Activated naive CD8-positive, alpha-beta T cell treated with anti-CD3 and anti-CD28 coated beads for 36 hours (primary cell): ENCODE data around the gene AMPH. TPM values are rescaled to one million over a fixed set of nuclear protein-coding genes. Genes with fewer than 3 reads are reported as not detected.
"Not testable (repeated sequence)": the region's sequence is repeated elsewhere in the genome, so short reads cannot be mapped to it uniquely, and the experiment has no call there.

Experiments
- DNase-seq: peaks from one replicate; pipeline ENCODE4 v3.0.0; 2021
- H3K27ac Mint-ChIP-seq: one replicate; pipeline ENCODE4 v1.8.0; 2022; ENCODE audit warnings: mild to moderate bottlenecking, moderate library complexity, mixed read lengths
- H3K27me3 Mint-ChIP-seq: one replicate; pipeline ENCODE4 v1.8.0; 2022; ENCODE audit warnings: mild to moderate bottlenecking, mixed read lengths
- H3K36me3 Mint-ChIP-seq: one replicate; pipeline ENCODE4 v1.8.0; 2021; ENCODE audit warnings: mild to moderate bottlenecking, mixed read lengths
- H3K4me1 Mint-ChIP-seq: one replicate; pipeline ENCODE4 v1.8.0; 2021; ENCODE audit warnings: mixed read lengths
- H3K4me3 Mint-ChIP-seq: one replicate; pipeline ENCODE4 v1.8.0; 2022; ENCODE audit warnings: mild to moderate bottlenecking, moderate library complexity, mixed read lengths
- H3K9me3 Mint-ChIP-seq: one replicate; pipeline ENCODE4 v1.8.0; 2022; ENCODE audit warnings: mixed read lengths
- total RNA-seq, 2 experiments: library from RNA; stranded (reverse); gene quantifications; one replicate each; pipeline ENCODE4 v1.2.3, GENCODE V29; 2021

Gene AMPH
- total RNA-seq, 2 experiments from 2014 or later = not detected

DNA sequence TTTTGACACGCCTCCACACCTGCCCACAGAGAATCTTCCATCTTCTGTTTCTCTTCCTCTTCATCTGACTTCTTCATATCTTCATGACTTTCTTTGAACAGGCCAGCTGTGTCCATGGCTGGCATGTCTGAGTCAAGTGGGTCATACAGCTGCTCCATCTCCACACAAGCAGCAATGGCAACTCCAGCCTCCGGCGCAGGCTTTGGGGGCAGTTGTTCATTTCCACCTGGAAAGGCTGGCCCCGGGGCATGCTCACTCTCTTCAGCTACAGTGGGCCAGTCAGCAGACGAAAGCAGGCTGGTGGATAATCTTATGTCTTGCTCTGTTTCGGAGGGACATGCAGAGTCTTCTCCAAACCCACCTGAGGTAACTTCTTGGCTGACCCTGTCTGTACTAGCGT, 202.1 kb downstream of the AMPH start:
- Mint-ChIP-seq H3K36me3 (peaks cover 3% of the 10 kb centered on the region), H3K27me3 (no peaks in the 10 kb centered on the region), H3K4me1 (peaks cover 35% of the 10 kb centered on the region), H3K4me3 (no peak overlapping the region), H3K9me3 (peaks cover 14% of the 10 kb centered on the region), H3K27ac (no peak overlapping the region)
- DNase-seq = no peak

DNA sequence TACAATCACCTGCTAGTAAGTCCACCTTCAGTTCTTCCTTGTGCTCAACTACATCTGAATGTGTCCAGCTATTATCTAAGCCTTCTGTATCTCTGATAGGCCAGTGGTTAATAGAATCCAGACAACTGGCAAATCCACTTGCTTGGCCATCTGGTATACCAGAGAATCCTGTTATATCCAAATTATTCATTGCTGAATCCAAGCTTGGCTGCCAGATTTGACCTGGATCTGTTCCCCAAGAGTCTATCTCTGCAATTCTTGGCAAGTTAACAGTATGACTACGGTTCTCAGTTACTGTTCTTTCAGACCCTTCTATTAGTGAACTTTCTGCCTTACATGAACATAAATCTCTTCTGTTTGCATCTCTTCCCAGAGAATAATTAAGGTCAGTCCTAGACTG, 203.1 kb downstream of the AMPH start:
- Mint-ChIP-seq H3K9me3 (peaks cover 16% of the 10 kb centered on the region), H3K27me3 (no peaks in the 10 kb centered on the region), H3K4me1 (peaks cover 32% of the 10 kb centered on the region), H3K36me3 (peaks cover 3% of the 10 kb centered on the region), H3K4me3 (no peak overlapping the region), H3K27ac (no peak overlapping the region)
- DNase-seq = no peak

DNA sequence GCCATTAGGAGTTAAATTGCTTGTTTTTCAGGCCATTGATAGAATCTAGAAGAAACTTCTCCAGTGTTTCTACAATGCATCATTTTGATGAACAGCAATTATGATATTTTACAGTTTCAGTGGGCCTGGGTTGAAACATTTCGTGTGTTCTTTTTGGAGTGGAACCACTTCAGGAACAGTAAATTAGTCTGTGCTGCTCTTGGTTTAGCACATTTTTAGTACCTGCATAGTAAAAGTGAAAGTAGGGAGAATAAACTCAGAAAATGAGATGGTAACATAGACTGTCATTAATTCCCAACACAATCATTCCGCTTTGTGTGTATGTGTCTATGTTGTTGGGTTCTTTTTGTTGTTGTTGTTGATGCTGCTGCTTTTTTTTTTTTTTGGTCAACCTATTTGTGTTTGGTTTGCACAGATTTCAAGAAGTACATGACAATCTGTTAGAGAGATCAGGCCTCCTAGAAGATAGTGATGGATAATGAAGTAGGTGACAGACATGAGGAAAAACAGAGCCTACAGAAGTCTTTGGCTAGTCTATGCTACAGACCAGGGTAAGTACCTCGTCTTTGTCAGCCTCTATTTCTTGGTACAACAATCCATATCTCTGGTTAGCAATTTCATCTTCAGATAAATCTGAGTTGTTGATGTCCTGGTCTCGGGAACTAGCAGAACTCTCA, 203.8 kb downstream of the AMPH start:
- Mint-ChIP-seq H3K4me1 (peaks cover 32% of the 10 kb centered on the region), H3K27me3 (no peaks in the 10 kb centered on the region), H3K9me3 (peaks cover 16% of the 10 kb centered on the region), H3K4me3 (no peak overlapping the region), H3K36me3 (peaks cover 3% of the 10 kb centered on the region), H3K27ac (peak overlapping the region; percentile 44)
- DNase-seq = no peak

DNA sequence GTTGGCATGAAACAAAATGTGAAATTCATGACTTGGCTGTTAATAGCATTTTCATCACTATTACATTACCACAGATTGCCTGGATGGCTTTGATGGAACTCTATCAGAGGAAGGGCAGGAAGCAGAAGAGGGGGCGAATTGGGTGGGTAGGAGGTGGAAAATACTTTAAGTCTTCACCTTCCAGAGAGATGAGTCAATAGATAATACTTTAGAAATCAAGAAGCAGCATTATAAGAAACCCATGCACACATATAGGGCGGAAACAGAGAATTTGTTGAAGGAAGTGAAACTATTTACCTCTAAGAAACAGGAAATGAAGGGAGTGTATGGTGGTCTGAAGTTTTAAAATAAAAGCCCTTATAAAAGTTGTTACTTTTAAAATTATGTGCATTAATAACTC, 205.7 kb downstream of the AMPH start:
- peaks cover 12% of the 10 kb centered on the region for H3K9me3 Mint-ChIP-seq
- no peaks in the 10 kb centered on the region for H3K27me3 Mint-ChIP-seq
- peak overlapping the region; percentile 55 for H3K27ac Mint-ChIP-seq
- no peak overlapping the region for H3K4me3 Mint-ChIP-seq
- peaks cover 32% of the 10 kb centered on the region for H3K4me1 Mint-ChIP-seq
- peak; percentile 8 for DNase-seq
- H3K36me3 Mint-ChIP-seq = peaks cover 3% of the 10 kb centered on the region

DNA sequence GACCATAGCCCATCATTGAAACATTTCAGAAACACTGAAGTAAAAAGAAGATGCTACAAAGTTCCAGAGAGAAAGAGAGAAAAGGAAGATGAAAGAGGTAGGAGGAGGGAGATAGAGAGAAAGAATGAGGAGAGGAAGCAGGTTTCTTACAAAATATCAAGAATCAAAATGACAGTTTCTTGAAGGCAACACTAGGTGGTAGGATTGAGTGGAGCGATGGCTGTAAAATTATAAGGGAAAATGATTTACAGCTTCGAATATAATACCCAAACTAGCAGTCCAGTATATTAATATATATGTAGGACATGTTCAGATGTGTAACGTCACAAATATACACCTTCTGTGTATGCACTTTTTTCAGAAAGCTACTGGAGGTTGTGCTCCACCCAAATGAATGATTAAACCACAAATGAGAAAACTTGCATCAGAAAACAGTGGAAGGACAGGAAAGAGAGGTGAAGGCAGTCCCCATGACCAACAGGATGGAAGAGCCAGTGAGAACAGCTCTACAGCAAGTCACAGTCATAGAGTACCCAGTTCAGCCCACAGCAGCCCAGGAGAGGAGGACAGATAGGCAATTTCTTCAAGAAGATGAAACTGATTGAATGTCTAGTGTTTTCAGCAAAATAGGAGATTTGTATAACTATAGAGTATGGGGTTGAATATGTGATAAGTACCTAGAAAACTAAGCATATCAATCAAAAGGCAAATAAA, 206.3 kb downstream of the AMPH start:
- Mint-ChIP-seq H3K4me3 (no peak overlapping the region), H3K27ac (peak overlapping the region; percentile 55), H3K36me3 (peaks cover 3% of the 10 kb centered on the region), H3K27me3 (no peaks in the 10 kb centered on the region), H3K9me3 (peaks cover 12% of the 10 kb centered on the region), H3K4me1 (peaks cover 32% of the 10 kb centered on the region)
- peak; percentile 7 for DNase-seq

DNA sequence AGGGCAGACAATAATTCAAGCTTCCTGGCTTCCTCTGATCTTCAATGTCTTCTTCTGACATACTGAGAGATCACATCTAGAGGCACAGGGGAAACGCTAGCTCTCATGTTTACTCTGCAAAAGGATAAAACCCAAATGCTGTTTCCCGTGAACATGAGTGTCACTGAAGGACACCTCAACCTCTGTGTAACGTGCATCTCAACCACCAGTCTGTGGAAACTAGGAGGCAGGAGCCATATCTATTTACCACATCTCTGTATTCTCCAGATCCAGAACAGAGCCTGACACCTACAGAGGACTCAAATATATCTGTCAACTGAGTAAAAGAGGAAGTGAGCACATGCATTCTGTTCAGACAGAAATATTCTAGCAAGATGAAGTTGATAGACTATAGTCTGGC, 217.4 kb downstream of the AMPH start:
- no peaks in the 10 kb centered on the region for H3K27me3 Mint-ChIP-seq
- no peak overlapping the region for H3K27ac Mint-ChIP-seq
- peaks cover 16% of the 10 kb centered on the region for H3K4me1 Mint-ChIP-seq
- no peak for DNase-seq
- H3K9me3 Mint-ChIP-seq = no peaks in the 10 kb centered on the region
- H3K36me3 Mint-ChIP-seq = no peaks in the 10 kb centered on the region
- H3K4me3 Mint-ChIP-seq = no peak overlapping the region

DNA sequence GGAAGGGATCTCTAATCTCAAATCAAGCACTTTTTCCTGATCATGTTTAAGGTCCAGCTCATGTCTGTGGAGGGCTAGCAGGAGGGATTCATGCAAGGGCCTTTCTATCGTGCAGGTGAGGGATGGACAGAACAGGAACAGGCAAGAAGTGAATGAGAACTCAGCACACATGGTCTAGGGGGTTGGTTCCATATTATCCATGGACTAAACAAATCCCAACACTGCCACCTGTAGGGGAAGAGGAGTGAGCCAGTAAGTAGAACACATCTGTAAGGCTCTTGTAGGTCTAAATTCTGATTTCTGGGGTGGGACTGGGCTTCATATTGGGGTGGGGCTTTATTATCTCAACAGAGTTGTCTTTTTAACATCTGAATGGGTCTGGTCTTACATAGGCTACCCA, 219.8 kb downstream of the AMPH start:
- Mint-ChIP-seq H3K36me3 (no peaks in the 10 kb centered on the region), H3K4me1 (peaks cover 16% of the 10 kb centered on the region), H3K4me3 (no peak overlapping the region), H3K27ac (no peak overlapping the region), H3K9me3 (no peaks in the 10 kb centered on the region), H3K27me3 (no peaks in the 10 kb centered on the region)
- DNase-seq = no peak

DNA sequence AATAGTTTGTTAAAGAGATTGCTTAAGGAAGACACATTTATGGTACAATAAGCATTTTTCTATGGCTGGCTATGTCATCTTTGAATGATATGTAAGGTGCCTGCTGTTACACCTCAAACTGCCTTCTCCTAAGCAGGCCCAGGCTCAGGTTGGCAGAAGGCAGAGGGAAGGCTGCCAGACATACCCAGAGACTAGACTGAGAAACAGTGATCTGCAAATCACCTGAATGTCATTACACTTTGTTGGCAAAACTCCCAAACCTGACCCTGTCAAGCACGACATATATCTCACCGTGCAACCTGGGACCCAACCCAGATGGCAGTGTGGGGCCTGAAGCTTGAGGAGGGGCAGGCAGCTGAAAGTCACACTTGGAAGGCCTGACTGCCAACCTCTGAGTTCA, 221.1 kb downstream of the AMPH start:
- Mint-ChIP-seq H3K36me3 (no peaks in the 10 kb centered on the region), H3K9me3 (peaks cover under 1% of the 10 kb centered on the region), H3K4me1 (peaks cover 16% of the 10 kb centered on the region), H3K27ac (no peak overlapping the region), H3K4me3 (no peak overlapping the region), H3K27me3 (no peaks in the 10 kb centered on the region)
- DNase-seq = no peak

DNA sequence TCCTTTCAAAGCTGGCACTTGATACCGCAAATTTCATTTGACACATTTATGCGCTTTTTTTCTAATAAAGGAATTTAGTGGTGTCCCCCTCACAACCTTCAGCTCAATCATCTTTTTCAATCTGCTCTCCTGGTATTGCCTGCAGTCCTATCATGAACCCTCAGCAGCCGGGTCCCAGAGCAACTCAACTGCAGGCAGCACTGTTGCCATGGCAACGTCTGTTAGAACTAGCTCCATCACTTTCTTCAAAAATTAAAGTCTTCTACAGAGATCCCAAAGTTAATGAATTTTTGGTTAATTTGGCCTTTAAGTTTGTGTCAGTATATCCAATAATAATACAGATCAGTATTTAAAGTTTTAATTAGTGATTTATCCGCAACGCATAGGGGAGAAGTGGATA, 221.6 kb downstream of the AMPH start:
- no peak overlapping the region for H3K27ac Mint-ChIP-seq
- H3K4me3 Mint-ChIP-seq = no peak overlapping the region
- peaks cover 16% of the 10 kb centered on the region for H3K4me1 Mint-ChIP-seq
- H3K36me3 Mint-ChIP-seq = no peaks in the 10 kb centered on the region
- H3K9me3 Mint-ChIP-seq = peaks cover 5% of the 10 kb centered on the region
- peaks cover 3% of the 10 kb centered on the region for H3K27me3 Mint-ChIP-seq
- DNase-seq = no peak

DNA sequence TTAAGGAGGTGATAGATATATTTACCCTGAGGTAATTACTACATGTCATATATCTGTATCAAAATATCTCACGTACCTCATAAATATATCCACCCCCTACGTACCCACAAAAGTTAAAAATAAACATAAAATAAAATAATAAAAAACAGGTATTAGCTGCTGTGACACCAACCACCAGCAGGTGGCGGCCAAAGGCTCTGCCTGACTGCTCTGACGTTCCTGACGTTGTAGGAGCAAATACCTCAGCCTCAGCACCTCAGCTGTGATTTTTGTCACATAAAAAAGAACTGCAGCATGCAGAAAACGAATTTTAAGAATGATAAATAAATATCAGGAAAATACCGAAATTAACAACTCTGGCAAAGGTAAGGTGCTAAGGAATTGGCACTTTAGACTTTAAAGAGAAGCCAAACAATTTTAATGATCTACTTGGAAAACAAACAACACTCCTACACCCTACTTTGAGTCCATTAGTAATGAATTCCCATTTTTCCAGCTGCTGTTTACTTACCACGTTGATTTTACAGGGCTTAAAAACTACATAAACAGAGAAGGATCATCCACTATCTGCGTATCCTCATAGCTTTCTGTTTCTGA, 232.3 kb downstream of the AMPH start:
- no peak overlapping the region for H3K27ac Mint-ChIP-seq
- peak; percentile 39 for DNase-seq
- no peak overlapping the region for H3K4me3 Mint-ChIP-seq
- H3K36me3 Mint-ChIP-seq = no peaks in the 10 kb centered on the region
- H3K27me3 Mint-ChIP-seq = peaks cover 8% of the 10 kb centered on the region
- H3K9me3 Mint-ChIP-seq = no peaks in the 10 kb centered on the region
- H3K4me1 Mint-ChIP-seq = no peaks in the 10 kb centered on the region

DNA sequence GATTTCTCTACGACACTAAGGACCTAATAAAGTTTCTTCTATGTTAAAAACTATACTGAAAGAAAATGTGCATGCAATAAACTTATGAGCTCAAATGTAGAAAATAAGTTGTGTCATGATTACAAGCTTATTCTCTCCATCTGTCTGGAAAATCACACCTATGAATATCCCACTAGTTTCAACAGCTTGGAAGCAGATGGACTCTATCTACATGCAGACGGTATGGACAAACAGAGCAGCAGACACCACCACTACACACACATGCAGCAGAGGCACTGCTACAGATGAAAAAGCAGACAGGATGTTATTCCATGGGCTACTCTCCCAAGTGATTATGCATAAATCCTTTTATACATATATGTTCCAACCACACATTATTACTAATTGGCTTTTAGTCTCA, 234.3 kb downstream of the AMPH start:
- Mint-ChIP-seq H3K9me3 (no peaks in the 10 kb centered on the region), H3K4me3 (no peak overlapping the region), H3K27me3 (peaks cover 8% of the 10 kb centered on the region), H3K4me1 (no peaks in the 10 kb centered on the region), H3K36me3 (no peaks in the 10 kb centered on the region), H3K27ac (no peak overlapping the region)
- no peak for DNase-seq

DNA sequence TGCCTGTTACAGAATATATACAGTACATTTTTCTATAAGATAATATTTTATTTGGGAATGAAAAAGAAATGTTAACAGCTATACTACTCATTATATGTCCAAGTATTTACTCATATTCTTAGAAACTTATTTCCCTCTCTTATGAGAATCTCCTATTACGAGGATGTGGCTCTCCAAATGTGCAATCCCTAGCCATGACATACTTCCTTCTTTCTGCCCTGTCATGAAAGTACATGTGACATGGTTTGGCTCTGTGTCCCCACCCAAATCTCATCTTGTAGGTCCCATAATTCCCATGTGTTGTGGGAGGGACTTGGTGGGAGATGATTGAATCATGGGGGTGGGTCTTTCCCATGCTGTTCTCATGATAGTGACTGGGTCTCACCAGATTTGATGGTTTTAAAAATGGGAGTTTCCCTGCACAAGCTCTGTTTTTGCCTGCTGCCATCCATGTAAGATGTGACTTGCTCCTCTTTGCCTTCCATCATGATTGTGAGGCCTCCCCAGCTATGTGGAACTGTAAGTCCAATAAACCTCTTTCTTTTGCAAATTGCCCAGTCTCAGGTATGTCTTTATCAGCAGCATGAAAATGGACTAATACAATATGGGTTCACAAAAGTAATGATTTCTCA, 235.1 kb downstream of the AMPH start:
- not testable (repeated sequence) for DNase-seq, H3K4me3 Mint-ChIP-seq, H3K27me3 Mint-ChIP-seq, H3K9me3 Mint-ChIP-seq, H3K4me1 Mint-ChIP-seq, H3K36me3 Mint-ChIP-seq, H3K27ac Mint-ChIP-seq

DNA sequence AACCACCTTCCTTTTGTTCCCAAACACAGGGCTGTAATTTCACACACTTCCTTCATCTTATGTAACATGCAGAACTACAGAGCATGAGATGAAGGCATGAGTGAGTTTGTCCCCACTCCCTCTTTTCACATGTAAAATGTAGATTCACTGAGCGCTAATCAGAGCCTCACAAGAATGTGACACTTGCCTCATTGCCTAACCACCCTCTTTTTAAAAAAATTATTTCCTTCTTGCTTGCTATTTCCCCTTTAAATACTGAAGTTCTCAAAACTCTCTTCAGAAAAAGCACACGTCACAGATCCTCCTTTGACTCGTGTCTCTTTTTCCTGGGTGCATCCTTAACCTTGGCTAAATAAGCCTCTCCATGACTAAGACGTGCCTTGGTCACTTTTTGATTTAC, 236.5 kb downstream of the AMPH start:
- H3K9me3 Mint-ChIP-seq = no peaks in the 10 kb centered on the region
- peaks cover 8% of the 10 kb centered on the region for H3K27me3 Mint-ChIP-seq
- H3K36me3 Mint-ChIP-seq = no peaks in the 10 kb centered on the region
- no peak overlapping the region for H3K4me3 Mint-ChIP-seq
- DNase-seq = no peak
- no peaks in the 10 kb centered on the region for H3K4me1 Mint-ChIP-seq
- H3K27ac Mint-ChIP-seq = no peak overlapping the region

DNA sequence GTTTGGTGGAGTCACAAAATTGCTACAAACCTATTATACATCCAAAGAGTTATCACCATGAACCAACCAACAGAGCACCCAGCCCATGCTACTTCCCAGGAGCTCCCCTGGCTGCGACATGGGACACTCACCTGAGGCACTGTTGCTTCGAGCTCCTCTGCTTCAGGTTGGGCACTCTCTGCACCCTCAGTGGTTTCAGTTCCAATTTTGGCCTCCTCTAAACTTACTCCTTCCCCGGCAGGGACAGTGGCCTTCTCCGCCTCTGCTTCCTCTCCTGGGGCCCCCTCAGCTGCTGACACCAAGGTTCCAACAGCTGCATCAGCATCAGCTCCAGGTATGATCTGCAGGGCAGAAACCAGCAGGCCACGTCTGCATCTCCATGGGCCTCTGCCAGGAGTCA, 237.3 kb downstream of the AMPH start:
- Mint-ChIP-seq H3K27ac (no peak overlapping the region), H3K27me3 (peaks cover 3% of the 10 kb centered on the region), H3K36me3 (no peaks in the 10 kb centered on the region), H3K4me1 (no peaks in the 10 kb centered on the region), H3K9me3 (no peaks in the 10 kb centered on the region), H3K4me3 (no peak overlapping the region)
- DNase-seq = no peak

DNA sequence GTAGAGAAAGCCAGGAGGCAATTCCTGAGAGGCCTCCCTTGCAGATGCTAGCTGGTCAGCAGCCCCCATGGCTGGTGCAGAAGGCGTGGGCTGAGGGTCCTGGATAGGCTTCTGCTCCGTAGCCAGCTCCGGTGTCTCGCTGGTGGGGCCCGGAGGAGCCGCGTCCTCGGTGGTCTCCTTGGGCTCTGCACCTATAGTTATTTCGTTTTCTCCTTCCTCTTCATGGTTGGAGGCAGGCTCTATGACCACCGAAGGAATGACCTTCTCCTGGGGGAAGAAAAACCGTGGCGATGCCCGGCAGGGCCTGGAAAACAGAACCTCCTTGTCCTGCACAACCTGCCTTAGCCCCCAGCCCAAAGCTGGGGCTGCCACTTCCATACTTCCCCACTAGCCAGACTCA, 239.4 kb downstream of the AMPH start:
- no peak overlapping the region for H3K27ac Mint-ChIP-seq
- no peaks in the 10 kb centered on the region for H3K36me3 Mint-ChIP-seq
- no peaks in the 10 kb centered on the region for H3K4me1 Mint-ChIP-seq
- H3K4me3 Mint-ChIP-seq = no peak overlapping the region
- H3K27me3 Mint-ChIP-seq = no peaks in the 10 kb centered on the region
- no peak for DNase-seq
- H3K9me3 Mint-ChIP-seq = peaks cover 4% of the 10 kb centered on the region
